ENCODE results near the gene ADRA2C.

The ADRA2C gene

DNA sequence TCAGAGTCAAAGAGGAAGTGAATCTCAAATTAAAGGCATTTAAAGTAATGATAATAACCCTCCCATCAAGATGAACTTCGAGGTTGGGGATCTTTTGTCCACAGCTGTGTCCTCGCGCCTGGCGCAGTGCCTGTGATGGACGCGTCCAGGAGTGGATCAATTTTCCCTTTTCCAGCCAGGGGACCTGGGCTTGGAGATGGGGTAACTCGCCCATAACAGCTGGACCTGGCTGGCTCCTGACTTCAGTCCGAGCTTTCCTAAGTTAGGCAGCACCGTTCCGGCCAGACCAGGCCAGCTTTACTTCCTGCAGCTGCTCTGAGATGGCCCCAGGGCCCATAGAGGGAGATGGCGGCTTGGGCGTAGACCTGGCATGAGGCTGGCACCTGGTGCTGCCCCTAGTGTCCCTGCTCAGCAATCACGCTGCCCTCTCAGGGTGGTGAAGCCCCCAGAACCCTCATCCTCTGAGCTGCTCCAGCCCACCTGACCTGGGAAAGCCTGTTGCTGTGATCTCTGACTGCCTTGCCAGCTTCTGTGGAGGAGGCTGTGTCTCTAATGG lies 23.9 kb downstream of the ADRA2C start:
- TF ChIP-seq, protein P1, sequence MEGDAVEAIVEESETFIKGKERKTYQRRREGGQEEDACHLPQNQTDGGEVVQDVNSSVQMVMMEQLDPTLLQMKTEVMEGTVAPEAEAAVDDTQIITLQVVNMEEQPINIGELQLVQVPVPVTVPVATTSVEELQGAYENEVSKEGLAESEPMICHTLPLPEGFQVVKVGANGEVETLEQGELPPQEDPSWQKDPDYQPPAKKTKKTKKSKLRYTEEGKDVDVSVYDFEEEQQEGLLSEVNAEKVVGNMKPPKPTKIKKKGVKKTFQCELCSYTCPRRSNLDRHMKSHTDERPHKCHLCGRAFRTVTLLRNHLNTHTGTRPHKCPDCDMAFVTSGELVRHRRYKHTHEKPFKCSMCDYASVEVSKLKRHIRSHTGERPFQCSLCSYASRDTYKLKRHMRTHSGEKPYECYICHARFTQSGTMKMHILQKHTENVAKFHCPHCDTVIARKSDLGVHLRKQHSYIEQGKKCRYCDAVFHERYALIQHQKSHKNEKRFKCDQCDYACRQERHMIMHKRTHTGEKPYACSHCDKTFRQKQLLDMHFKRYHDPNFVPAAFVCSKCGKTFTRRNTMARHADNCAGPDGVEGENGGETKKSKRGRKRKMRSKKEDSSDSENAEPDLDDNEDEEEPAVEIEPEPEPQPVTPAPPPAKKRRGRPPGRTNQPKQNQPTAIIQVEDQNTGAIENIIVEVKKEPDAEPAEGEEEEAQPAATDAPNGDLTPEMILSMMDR (IDR thresholded peaks at IDR 0.05; ENCODE audit: control insufficient read depth, insufficient read depth, low read depth, low read length, missing control alignments) = no peak
- DNase-seq (ENCODE audit: low read depth) = no peak

DNA sequence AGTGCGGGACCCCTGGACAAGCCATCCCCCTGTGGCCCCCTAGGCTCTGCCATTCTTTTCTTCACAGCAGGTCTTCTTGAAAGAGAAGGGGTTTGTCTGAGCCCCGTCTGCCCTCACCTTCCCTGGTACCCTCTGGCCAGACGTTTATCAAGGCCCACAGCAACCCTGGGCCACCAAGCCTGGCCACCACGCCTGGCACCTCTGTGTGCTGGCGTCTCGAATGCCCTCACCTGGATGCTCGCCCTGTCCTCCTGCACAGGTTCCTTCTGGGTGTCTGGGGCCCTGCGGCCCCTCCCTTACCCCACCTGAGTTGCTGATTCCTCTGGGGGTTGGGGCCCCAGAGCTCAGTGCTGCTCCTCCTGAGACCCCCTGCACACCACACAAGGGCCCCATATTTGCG lies 25.1 kb downstream of the ADRA2C start:
- DNase-seq (ENCODE audit: low read depth) = no peak
- no peak overlapping the region for H3K4me3 ChIP-seq (ENCODE audit: control insufficient read depth, low read depth, low read length)
- TF ChIP-seq, protein P1 (IDR thresholded peaks at IDR 0.05; ENCODE audit: control insufficient read depth, insufficient read depth, low read depth, low read length, missing control alignments) = no peak

More for the DNA sequence above, 23.9 kb downstream of the ADRA2C start:
- no peak overlapping the region for H3K4me3 ChIP-seq (ENCODE audit: control insufficient read depth, low read depth, low read length)

DNA sequence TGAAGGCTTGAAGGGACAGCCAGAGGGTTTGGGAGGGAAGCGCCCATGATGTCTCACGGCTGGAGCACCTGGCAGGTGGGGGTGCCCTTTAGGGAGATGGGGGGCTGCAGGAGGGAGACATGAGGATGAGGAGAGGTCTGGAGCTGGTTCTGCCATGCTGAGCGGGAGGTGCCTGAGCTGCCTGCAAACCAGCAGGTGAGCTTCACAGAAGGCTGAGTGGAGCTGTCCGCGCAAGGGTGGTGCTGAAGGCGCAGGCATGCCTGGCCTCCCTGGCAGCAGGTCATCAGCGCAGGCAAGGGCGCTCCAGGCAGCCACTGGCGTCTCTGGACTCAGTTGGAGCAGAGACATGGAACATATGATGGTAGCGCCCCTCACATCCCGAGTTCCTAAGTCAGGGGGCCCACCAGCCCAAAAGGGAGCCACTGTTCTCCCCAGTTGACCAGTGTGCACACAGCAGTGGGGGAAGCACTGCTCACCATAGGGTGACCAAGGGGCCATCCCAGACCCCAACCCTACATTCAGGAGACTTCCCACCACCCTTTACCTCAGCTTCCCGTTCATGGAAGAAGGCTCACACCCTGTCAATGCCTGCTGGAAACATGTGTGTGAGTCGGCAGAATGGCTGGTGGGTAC lies 25.8 kb downstream of the ADRA2C start:
- H3K4me3 ChIP-seq (ENCODE audit: control insufficient read depth, low read depth, low read length) = no peak overlapping the region
- TF ChIP-seq, protein P1 (IDR thresholded peaks at IDR 0.05; ENCODE audit: control insufficient read depth, insufficient read depth, low read depth, low read length, missing control alignments) = no peak
- DNase-seq (ENCODE audit: low read depth) = no peak

GRCh38 chr4:3792813-3793212 lies 26.6 kb downstream of the ADRA2C start:
- DNase-seq (ENCODE audit: low read depth) = no peak
- no peak overlapping the region for H3K4me3 ChIP-seq (ENCODE audit: control insufficient read depth, low read depth, low read length)
- TF ChIP-seq, protein P1 (IDR thresholded peaks at IDR 0.05; ENCODE audit: control insufficient read depth, insufficient read depth, low read depth, low read length, missing control alignments) = no peak

GRCh38 chr4:3793545-3793944 lies 27.4 kb downstream of the ADRA2C start:
- no peak for DNase-seq (ENCODE audit: low read depth)
- TF ChIP-seq, protein P1 (IDR thresholded peaks at IDR 0.05; ENCODE audit: control insufficient read depth, insufficient read depth, low read depth, low read length, missing control alignments) = no peak
- H3K4me3 ChIP-seq (ENCODE audit: control insufficient read depth, low read depth, low read length) = no peak overlapping the region

DNA sequence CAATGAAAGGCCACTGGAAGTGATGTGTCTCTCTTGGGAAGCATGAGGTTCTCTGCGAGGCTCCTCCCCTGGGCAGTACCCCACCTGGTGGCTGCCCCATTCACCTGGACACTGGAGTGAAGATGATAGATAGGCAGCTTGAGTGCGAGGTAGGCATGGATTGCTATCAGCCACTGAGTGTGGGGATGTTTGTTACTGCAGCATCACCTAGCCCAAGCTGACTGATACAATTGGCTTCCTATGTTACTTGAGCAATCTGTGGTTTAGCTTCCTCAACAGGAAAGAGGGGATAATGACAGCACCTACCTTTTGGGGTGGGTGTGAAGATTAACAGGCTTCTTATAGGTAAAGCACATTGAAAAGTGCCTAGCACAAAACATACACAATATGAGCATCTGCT lies 30.8 kb downstream of the ADRA2C start:
- no peak for DNase-seq (ENCODE audit: low read depth)
- TF ChIP-seq, protein P1 (IDR thresholded peaks at IDR 0.05; ENCODE audit: control insufficient read depth, insufficient read depth, low read depth, low read length, missing control alignments) = no peak
- H3K4me3 ChIP-seq (ENCODE audit: control insufficient read depth, low read depth, low read length) = no peak overlapping the region
